GM21367 (cell line): ENCODE results near the gene SH2B3.

ENCODE experiments used
- ATAC-seq: cut with Tn5 transposase; IDR thresholded peaks from one replicate; pipeline ENCODE4 v1.9.1; 2021; ENCODE audit not compliant: unreplicated experiment

SH2B3 gene

DNA sequence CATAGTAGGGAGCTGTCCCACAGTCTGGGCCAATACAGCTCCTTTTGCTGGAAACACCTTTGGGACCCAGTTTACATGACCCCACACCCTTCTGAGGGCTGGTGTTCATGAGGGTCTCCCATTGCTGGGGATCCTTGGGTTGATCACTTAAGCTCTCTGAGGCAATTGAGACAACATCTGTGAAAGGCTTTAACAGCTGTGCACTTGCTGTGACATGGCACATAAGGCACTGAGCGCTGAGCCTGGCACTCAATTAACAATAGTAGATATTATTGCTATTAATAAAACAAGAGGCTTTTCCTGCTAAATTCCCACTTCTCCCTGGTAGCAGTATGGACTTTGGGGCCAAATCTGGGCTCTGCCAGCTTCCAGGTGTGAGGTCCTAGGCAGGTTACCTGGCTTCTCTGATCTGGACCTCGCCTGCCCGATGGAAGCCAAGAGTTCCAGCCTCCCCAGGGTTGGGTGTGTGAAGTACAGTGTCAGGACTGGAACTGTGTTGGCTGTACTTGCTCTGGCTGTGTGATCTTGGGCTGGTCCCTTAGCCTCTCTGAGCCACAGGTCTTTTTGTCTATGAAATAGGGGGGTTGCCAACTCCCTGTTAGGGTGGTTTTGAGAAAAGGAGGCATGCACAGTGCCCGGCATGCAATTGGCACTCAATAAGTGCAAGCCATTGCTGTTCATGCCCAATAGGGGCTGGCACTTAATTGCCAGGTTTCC, 3.1 kb downstream of the SH2B3 start:
- no peak for ATAC-seq

GRCh38 chr12:111409403-111409779, 3.7 kb downstream of the SH2B3 start:
- ATAC-seq: no peak

- ATAC-seq: no peak
These were observed 4.2 kb downstream of the SH2B3 start for GRCh38 chr12:111409780-111410430.

DNA sequence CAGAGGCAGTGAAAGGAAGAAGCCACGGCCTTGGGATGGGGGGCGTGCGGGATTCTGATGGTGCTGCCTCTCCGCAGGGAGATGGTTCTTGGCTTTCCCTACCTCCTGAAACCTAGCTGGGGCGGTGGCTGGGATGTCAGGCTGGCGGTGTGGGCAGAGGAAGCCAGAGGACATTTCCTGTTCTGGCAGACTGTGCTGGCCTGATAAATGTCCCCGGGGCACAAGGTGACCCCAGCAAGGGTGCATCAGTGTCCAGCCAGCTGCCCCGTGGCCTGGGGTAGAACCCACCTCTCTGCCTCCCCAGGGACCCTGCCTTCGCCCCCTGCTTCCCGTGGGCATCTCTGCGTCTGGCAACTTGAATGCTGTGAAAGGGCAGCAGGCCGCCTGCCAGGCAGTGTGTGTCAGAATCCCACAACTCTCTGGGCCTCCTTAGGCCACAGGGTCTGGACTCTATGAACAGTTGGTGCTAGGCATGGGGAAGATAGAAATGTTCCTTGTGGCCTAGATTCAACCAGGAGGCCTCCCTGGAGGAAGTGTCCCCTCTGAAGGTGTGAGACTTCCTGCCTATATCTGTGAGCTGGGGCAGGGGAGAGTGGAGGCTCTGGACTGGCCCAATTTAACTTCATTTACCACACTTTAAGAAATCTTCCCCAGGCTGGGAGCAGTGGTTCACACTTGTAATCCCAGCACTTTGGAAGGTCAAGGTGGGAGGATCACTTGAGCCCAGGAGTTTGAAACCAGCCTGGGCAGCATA, 4.9 kb downstream of the SH2B3 start:
- no peak for ATAC-seq

DNA sequence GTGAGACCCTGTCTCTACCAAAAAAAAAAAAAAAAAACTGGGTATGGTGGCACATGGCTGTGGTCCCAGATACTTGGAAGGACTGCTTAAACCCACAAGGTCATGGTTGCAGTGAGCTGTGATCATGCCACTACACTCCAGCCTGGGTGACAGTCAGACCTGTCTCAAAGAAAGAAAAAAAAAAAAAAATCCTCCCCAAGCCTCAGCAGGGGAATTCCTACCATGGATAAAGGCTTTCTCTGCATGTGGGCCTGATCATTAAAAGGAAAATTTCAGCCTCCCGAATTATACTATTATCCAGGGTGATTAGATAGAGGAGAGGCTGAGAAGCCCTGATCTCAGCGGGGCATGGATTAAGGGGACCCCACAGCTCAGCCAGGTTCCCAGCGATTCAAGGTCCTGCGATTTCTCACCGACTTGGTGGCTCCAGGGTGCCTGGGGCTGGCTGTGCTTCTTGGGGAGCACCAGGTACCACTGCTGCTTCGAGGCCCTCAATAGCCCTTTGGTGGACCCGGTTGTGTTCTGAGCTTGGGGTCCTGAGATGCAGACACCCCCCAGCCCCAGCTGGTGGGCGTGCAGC, 5.6 kb downstream of the SH2B3 start:
- ATAC-seq: no peak

GRCh38 chr12:111412007-111412829, 6.5 kb downstream of the SH2B3 start:
- no peak for ATAC-seq

GRCh38 chr12:111412830-111413441, 7.2 kb downstream of the SH2B3 start:
- ATAC-seq: no peak

GRCh38 chr12:111413442-111414086, 7.8 kb downstream of the SH2B3 start:
- ATAC-seq: no peak

DNA sequence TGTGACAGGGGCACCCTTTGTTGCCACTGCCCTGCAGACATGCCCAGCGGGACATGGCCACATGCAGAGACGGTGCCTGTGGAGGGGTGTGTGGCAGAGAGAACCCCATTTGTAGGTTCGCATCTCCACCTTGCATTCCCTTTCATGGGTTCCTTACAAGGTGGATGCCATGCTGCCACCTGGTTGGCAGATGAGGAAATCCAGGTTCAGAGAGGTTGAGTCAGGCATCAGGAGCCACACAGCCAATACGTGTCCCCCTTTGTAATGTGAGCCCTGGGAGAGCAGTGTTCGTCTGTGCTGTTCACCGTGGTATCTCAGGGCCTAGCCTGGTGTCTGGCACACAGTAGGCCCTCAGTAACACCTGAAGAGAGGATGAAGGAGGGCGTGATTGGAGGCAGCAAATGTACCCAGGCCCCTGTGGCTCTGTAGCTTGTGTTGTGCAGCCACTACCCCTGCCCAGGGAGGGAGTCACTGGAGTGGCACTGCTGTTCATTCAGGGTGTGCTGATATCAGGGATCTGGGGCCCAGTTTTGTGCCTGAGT, 9.1 kb downstream of the SH2B3 start:
- no peak for ATAC-seq

- ATAC-seq: no peak
These were observed 11.6 kb downstream of the SH2B3 start for GRCh38 chr12:111417290-111417689.

DNA sequence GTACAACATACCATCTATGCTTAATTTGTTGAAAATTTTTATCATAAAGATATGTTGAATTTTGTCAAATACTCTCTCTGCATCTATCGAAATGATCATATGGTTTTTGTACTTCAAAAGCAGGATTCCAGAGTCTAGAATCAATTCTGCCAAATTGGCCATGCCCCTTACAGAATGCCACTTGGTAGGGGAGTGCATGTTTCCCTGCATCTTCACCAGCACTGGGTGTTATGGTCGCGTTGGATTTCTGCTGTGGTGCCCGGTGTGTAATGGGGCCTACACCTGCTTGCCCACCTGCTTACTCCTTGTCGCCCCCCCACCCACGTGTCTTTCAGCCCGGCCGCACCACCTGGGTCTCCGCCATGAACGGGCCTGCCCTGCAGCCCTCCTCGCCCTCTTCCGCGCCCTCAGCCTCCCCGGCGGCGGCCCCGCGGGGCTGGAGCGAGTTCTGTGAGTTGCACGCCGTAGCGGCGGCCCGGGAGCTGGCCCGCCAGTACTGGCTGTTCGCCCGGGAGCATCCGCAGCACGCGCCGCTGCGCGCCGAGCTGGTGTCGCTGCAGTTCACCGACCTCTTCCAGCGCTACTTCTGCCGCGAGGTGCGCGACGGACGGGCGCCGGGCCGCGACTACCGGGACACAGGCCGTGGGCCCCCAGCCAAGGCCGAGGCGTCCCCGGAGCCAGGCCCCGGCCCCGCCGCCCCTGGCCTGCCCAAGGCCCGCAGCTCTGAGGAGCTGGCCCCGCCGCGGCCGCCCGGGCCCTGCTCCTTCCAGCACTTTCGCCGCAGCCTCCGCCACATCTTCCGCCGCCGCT, 12.3 kb downstream of the SH2B3 start:
- no peak for ATAC-seq

GRCh38 chr12:111418594-111418880, 12.8 kb downstream of the SH2B3 start:
- no peak for ATAC-seq

DNA sequence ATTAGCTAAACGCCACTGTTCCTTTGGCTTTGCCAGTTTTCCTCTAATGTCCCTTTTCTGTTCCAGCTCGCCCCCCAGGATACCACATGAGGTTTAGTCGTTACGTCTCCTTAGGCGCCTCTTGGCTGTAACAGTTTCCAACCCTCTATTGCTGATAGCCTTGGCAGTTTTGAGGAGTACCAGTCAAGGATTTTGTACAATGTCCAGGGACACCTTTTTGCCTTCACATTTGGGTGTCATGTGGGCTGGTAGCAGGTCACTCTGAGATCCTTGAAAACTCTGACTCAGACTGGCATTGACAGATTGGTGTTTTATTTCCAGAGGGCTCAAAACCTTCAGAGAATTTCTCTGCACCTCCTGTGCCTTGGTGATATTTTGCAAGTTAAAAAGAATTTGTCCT, 14.1 kb downstream of the SH2B3 start:
- ATAC-seq: no peak

GRCh38 chr12:111420494-111420893, 14.8 kb downstream of the SH2B3 start:
- ATAC-seq: no peak

- ATAC-seq: no peak
These were observed 18.6 kb downstream of the SH2B3 start for GRCh38 chr12:111424189-111424792.

- no peak for ATAC-seq
These were observed 19.1 kb downstream of the SH2B3 start for GRCh38 chr12:111424793-111425251.

- ATAC-seq: no peak
These were observed 19.9 kb downstream of the SH2B3 start for GRCh38 chr12:111425655-111426054.

GRCh38 chr12:111426344-111427185, 20.8 kb downstream of the SH2B3 start:
- ATAC-seq: no peak
